ENCODE measurements around the gene CRTAC1. TPM values are rescaled to one million over a fixed set of nuclear protein-coding genes. Genes with fewer than 3 reads are reported as not detected.

Gene CRTAC1
- total and polyA plus RNA-seq, 2 experiments from 2014 or later, result 0.47 to 1.2 TPM

GRCh38 chr10:97915346-97916131, 114.9 kb downstream of the CRTAC1 start:
- Mint-ChIP-seq H3K9me3 (no peaks in the 10 kb centered on the region), H3K27me3 (ENCODE audit: insufficient read depth, low read depth, poor library complexity) (peaks cover 7% of the 10 kb centered on the region), H3K4me1 (peaks cover 9% of the 10 kb centered on the region; the same call in 2 of the 3 replicates), H3K36me3 (ENCODE audit: low read depth) (no peaks in the 10 kb centered on the region), H3K4me3 (no peak overlapping the region), H3K27ac (no peak overlapping the region)
- H3K9me2 ChIP-seq (ENCODE audit: insufficient read depth), result no peaks in the 10 kb centered on the region
- no peaks in the 10 kb centered on the region for H3F3A ChIP-seq (replicated peaks; ENCODE audit: low read depth)
- H3K4me2 ChIP-seq, result no peak overlapping the region
- DNase-seq (ENCODE audit: low spot score), result no peak
- no peaks in the 10 kb centered on the region for H3K36me3 ChIP-seq (ENCODE audit: insufficient read depth)
- no peaks in the 10 kb centered on the region; the same call in 1 of the 2 replicates for H3K4me1 ChIP-seq (ENCODE audit: insufficient read depth)
- H3K27ac ChIP-seq (ENCODE audit: low read depth), result no peak overlapping the region
- H3K79me2 ChIP-seq (replicated peaks; ENCODE audit: insufficient read depth), result no peaks in the 10 kb centered on the region
- H2AFZ ChIP-seq, result no peak overlapping the region
- H3K27me3 ChIP-seq (ENCODE audit: insufficient read depth), result no peaks in the 10 kb centered on the region
- ATAC-seq, result no peak
- H4K20me1 ChIP-seq (replicated peaks; ENCODE audit: insufficient read depth), result no peaks in the 10 kb centered on the region
- TF ChIP-seq ZNF331 (CRISPR knock-in tag; IDR thresholded peaks at IDR 0.05; ENCODE audit: low read depth) (no peak), EZH2 (IDR thresholded peaks at IDR 0.05; ENCODE audit: low read depth, unreplicated experiment) (no peak), REST (IDR thresholded peaks at IDR 0.05; ENCODE audit: unreplicated experiment) (no peak), STAT1 (IDR thresholded peaks at IDR 0.05; ENCODE audit: unreplicated experiment) (no peak), CREB1 (CRISPR knock-in tag; IDR thresholded peaks at IDR 0.05; ENCODE audit: low read depth) (no peak), EZH2phosphoT487 (IDR thresholded peaks at IDR 0.05; ENCODE audit: unreplicated experiment) (no peak), ETS1 (IDR thresholded peaks at IDR 0.05) (no peak), JUNB (IDR thresholded peaks at IDR 0.05; ENCODE audit: unreplicated experiment) (no peak), POLR2AphosphoS5 (IDR thresholded peaks at IDR 0.05; ENCODE audit: low read depth) (no peak), NANOG (IDR thresholded peaks at IDR 0.05; ENCODE audit: borderline replicate concordance) (no peak), ZNF114 (CRISPR knock-in tag; IDR thresholded peaks at IDR 0.05) (no peak), CTCF (conservative IDR thresholded peaks at IDR 0.05; ENCODE audit: low read depth in 2 of 2) (no peak), ZNF462 (CRISPR knock-in tag; IDR thresholded peaks at IDR 0.05) (no peak)
- H3K4me3 ChIP-seq, result no peak overlapping the region

Data from GM23338 (cell line).